NCI-H526 treated with DMSO at 0.1 percent for 48 hours (cell line): ENCODE measurements around the gene LRRC8D.

ENCODE experiments used
- DNase-seq: peaks from one replicate; lab custom pipeline; 2025; lab: John Stamatoyannopoulos, UW

LRRC8D gene

DNA sequence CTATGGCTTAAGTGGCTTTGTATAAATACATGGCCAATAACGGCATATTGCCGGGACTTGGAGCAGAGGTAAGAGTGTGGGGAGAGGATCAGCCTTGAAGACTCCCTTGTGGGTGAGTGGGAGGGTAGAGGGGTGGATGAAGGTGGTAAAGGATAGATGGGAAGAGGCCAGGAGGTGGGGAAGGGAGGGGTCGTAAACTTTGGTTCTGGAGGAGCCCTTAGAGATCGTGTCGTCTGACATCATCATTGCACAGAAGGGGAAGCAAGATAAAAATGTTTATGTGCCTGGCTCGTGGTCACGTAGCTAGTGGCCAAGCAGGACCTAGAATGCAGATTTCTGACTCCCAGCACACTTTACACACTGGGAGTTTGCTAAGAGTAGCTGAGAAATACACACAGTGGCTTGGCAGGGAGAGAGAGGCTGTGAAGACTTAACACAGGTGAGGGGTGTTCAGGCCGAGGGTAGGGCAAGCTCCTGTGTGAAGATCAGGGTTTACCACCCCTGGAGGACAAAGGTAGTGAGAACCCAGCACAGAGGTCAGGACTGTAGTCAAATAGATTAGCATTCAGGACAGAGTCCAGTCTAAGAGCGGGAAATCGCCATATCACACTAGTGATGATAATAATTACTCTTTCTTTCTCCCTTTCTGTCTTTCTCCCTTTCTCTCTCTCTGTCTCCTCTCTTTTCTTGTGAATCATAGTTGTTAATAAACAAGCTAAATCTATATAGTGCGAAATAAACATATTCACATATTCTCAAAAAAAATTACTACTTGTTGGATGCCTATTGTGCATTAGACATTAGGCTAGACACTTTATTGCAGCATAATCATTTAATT lies 75.5 kb downstream of the LRRC8D start:
- no peak for DNase-seq

GRCh38 chr1:89897347-89898133 lies 76.7 kb downstream of the LRRC8D start:
- no peak for DNase-seq

DNA sequence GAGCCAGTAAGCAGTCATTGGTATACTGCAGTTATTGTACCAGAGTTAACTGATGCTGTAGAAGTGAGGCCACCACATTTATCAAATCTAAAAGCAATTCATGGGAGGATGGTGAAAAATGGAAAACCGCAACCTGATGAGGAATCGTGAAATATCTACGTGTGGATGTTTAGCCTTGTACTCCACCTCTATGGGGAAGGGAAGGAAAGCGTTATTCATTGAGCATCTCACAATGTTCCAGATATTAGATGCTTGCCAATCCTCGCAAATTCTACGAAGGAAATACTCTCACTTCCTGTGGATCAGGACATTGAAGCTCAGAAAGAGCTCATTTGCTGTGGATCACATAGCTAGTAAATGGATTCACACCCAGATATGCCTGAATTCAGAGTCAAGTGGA lies 77.3 kb downstream of the LRRC8D start:
- DNase-seq, result no peak

DNA sequence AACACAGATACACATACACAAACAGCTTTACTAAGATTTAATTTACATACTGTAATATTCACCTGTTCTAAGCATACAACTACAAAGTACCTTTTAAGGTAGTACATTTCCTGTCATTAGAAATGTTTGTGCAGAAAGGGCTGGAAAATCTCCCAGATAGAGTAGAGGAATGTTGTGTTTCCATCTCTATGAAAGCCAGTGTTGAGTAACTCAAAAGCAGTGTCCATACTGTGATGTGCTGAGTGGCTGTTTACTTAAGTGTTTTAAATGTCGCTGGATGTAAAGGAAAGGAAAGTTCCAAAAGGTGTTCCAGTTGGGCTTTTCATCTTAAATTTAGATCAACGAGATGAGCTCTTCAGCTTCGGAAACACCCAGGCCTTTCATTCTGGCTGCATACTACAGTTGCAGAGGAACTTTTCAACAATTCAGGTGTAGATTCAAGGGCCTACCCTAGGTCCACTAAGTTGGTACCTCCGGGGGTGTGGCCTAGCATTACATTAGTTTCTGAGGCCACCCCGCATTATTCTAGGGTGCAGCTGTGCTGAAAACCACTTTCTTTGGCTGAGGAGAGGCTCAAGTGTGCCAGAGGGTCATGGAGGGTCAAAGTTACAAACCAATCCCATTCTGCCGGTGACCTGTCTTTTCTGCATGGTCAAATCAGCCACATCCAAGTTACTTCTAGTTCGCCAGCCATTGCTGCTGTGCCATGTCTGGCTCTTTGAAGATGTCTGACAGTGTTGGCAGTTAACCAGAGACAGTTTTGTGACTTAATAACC lies 78.1 kb downstream of the LRRC8D start:
- no peak for DNase-seq

- DNase-seq, result no peak
Measured at GRCh38 chr1:89900323-89900722, 79.5 kb downstream of the LRRC8D start.

- DNase-seq, result no peak
Measured at GRCh38 chr1:89900791-89901708, 80.2 kb downstream of the LRRC8D start.

DNA sequence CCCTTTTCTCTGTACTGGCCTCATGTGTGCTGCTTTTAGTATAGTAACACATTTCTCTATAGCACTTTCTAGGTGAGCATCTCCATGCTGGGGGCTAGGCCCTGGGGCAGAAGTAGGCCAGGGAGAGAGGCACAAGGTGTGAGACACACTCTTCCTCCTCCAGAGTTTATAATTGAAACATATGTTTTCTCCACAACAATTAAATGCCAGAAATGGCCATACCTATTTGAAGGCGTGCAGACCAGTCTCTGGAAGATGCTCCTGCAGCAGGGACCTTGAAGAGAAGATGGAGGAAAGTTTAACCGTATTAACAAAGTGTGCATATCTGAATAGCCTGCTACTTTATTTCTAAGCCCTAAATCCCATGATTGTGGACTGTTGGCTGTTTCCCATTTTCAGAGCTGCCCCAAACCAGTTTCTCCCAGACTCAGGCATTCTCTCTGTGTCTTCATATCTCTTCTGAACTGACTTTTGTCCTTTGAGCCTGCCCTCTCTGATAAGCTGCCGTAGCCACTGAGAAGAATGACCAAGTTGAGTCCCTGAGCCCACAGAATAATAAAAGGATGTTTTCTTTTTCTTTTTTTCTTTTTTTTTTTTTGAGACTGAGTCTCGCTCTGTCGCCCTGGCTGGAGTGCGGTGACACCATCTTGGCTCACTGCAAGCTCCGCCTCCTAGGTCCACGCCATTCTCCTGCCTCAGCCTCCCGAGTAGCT lies 81.3 kb downstream of the LRRC8D start:
- no peak for DNase-seq

GRCh38 chr1:89903550-89903949 lies 82.7 kb downstream of the LRRC8D start:
- no peak for DNase-seq

DNA sequence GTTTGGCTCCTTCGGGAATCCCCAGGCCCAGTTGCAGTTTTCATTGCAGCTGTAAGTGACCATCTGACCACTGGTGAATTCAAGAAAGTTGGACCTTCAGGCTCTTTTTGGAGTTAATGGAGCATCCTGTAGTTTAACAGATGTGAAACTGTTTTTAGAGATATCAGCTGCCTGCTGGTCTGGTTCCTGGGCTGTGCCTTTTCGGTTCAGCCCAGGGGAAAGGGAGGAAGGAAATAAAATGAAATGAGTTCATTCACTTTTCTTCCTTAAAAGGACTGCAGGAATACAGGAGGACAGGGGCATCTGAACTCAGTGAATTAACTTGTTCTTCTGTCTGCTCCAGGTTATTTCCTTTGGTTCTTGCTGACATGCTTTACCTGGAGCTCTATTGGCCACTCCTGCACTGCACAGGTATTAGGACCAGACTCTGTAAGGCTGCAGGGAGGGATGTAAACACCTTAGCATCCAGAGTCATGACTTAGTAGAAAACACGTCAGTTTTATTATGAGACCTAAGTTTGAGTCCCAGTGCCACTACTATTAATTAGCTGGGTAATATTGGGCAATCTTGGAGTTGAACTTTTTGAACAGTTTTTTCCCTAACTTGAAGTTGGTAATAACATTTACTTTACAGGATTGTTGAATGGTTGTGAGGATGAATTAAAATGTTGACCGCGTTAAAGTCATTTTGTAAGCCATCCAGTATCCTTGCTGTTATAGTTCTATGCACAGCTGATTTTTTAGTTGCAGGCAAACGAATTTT lies 83.6 kb downstream of the LRRC8D start:
- no peak for DNase-seq

DNA sequence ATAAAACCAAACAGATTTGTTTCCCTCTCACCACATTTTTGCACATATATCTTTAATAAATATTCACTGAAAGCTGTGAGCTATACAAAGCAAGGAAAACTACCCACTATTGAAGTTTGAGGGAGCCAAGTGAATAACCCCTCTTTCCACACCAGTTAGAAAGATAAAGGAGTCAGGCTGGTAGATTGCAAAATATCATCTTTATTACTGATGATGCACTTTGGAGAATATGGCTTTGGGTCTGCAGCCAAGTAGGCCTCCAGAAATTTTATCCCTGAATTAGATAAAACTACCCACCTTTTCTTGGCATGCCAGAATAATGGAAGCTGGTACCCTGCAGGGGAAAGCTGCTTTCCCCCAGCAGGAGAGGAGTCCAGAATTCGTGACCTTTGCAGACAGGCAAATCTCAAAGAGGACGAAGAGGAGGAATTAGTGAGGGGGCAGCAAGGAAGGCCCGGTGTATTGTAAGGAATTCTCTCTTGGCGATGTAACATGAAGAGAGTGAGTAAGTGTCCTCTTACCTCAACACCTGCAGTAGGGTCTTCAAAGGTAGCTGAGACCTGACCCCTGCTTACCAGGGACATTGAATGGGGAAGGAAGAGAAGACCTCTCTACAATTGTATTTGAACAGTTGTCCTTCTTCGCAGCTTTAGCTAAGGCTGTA lies 84.7 kb downstream of the LRRC8D start:
- no peak for DNase-seq

GRCh38 chr1:89906088-89906487 lies 85.3 kb downstream of the LRRC8D start:
- DNase-seq, result no peak

DNA sequence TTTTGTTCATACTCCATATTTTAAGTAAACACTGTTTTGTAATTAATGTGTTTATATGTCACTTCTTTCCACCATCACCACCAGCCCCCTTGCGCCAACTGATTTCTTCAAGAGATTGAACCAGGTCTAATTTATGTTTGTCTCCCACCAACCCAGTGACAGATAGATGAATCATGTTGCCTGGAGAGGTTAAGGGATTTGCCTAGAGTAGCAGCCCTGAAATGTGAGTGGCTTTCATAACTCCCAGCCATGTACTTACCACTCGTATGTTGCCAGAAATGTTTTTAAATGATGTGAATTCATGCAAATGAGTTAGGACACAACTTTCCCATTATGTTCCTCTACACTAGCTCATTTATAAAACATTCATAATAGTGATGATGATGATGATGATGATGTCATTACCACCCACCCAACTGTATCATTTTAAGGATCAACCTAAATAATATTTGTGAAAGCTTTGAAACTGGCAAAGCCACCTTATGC lies 86.9 kb downstream of the LRRC8D start:
- DNase-seq, result peak; percentile 9

DNA sequence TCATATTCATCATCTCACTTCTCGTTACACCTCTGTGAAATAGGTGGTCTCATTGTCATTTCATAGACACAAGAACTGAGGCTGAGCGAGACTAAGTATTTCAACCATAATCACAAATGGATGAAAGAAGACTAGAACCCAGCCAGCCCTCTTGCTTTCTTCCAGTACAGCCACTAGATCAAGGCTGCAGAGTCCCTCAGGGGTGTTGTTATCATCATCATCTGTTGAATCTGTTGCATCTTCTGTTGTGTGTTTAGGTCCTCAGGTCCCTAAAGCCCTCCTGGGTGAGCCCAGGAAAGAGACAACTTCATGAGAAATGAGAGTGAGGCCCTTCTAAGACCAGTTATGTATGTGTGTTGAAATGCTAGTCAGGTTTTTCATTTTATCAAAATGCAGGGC lies 87.4 kb downstream of the LRRC8D start:
- no peak for DNase-seq

DNA sequence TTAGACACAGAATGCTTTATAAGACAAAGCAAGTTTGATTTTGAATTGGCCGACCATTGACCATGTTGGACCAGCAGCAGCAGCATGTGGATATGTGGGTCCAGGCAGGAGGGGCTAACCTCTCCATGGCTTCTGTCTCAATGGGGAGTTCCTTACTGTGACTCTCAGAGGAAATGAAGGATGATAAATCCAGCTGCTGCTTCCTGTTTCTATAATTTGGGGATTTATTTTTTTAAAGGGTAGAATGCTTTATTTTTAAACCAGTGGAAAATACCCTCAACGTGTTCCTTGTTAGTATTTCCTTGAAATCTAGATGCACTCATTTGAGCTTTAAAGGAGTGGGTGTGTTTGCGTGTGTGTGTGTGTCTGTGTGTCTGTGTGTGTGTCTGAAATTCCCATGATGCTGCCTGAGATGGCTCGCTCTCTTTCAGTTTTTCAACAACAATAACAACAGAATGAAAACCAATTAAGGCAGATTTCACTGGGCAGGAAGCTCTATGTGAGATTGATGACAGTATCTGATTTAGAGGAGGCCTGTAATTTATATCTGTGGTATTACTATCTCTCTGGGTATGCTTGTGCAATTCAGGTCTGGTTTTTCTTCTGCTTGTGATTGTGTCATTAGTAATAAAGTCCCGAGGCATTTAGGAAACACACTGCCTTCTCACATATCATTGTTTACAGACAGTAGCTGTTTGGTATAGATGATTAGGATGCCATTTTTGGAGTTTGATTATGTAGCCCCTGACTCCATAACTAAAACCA lies 88.0 kb downstream of the LRRC8D start:
- DNase-seq, result no peak

GRCh38 chr1:89910268-89910667 lies 89.4 kb downstream of the LRRC8D start:
- DNase-seq, result no peak

GRCh38 chr1:89910780-89911179 lies 89.9 kb downstream of the LRRC8D start:
- no peak for DNase-seq

DNA sequence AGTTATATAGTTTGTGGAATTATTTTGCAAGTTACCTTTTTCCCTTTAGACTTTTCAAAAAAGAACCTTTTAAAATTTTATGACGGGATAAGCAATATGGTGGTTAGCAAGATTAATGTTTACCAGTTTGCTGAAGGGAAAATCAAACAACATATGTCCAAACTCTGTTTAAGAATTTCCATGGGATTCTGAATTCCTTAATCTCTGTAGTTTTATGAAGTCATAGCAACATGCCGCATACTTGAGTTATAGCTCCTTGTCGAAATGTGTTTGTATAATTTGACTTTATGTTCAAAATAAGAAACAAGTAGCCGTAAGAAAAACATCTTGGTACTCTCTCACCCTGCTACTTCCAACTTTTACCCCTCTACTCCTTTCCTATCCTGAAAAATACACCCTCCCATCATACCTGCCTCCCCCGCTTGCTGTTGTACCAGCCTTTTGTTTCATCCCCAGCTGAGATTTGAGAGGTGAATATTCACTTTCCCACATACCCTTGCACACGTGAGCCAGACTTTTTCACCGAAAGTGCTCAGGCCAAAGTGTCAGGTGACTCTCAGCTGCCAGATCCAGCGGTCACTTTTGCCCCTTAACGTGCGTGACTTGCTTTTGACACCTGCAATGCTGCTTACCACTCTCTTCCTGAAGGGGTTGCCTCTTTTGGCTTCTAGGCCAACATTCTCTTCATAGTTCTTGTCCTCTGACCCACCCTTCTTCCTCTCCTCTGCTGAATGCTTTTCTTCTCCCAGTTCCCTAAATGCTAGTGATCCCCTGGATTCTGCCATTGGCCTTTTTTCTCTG lies 90.6 kb downstream of the LRRC8D start:
- no peak for DNase-seq

DNA sequence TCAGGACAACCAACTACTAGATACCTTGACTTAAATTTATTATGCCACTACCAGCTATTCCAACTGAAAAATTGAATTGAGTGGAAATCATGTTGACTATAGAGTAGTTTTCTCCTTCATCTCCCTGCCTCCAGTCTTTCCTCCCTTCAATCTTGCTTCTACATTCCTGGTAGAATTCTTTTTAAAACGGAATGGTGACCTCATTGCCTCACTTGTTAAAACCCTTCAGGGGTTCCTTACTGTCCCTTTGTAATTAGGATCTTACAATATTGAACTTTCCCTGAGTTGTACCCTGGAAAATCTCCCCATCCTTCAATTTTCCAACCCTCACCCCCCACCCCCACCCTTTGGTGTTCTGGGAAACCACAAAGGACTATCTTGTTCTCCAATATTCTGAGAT lies 91.2 kb downstream of the LRRC8D start:
- DNase-seq, result no peak
